Measurements from ENCODE around the gene RAB1B. TPM values are rescaled to one million over a fixed set of nuclear protein-coding genes. Genes with fewer than 3 reads are reported as not detected.

RAB1B gene
- 107 and 128 TPM in 2 replicates for total RNA-seq

GRCh38 chr11:66268244-66268951 is at the start of gene RAB1B:
Gene RAB1B (plus strand): TSS chr11:66268639. CDS start chr11:66268680, 41 bp downstream.

GRCh38 chr11:66277471-66278362 is 9.3 kb downstream of the RAB1B start, which contains the start of gene CNIH2:
Gene CNIH2 (plus strand): TSS chr11:66278175. CDS start chr11:66278457, 282 bp downstream.

GRCh38 chr11:66288671-66289547 is 20.5 kb downstream of the RAB1B start, which contains the start of gene YIF1A:
Gene YIF1A (minus strand): TSS chr11:66289143. CDS start chr11:66288985, 158 bp downstream.

GRCh38 chr11:66291706-66292542 is 23.5 kb downstream of the RAB1B start, which contains the start of gene TMEM151A:
Gene TMEM151A (plus strand): TSS chr11:66291894. CDS start chr11:66292014, 120 bp downstream.

GRCh38 chr11:66316849-66317251 is 48.4 kb downstream of the RAB1B start, which contains the start of gene CD248:
Gene CD248 (minus strand): TSS chr11:66317044. CDS start chr11:66317027, 17 bp downstream.

Other genes with a start within 250 kb of the RAB1B start
- not detected in 2 replicates for gene CATSPER1, start 242.2 kb upstream of the RAB1B start, total RNA-seq
- 0.36 TPM in 1 of 2 replicates, not detected in the other for gene GAL3ST3, start 219.5 kb upstream of the RAB1B start, total RNA-seq
- 175 and 176 TPM in 2 replicates for gene SF3B2, start 216.3 kb upstream of the RAB1B start, total RNA-seq
- 28.9 and 35.1 TPM in 2 replicates for gene PACS1, start 198.4 kb upstream of the RAB1B start, total RNA-seq
- 15.8 and 19.2 TPM in 2 replicates for gene KLC2, start 10.9 kb upstream of the RAB1B start, total RNA-seq
- 0.13 and 0.14 TPM in 2 replicates for gene CNIH2, start 9.5 kb downstream of the RAB1B start, total RNA-seq
- 70.6 and 85.0 TPM in 2 replicates for gene YIF1A, start 20.5 kb downstream of the RAB1B start, total RNA-seq
- under 0.01 TPM in 1 of 2 replicates, not detected in the other for gene TMEM151A, start 23.3 kb downstream of the RAB1B start, total RNA-seq
- gene CD248, start 48.4 kb downstream of the RAB1B start, total RNA-seq, result under 0.01 TPM in 1 of 2 replicates, not detected in the other
- 5.3 and 7.8 TPM in 2 replicates for gene RIN1, start 67.8 kb downstream of the RAB1B start, total RNA-seq
- gene BRMS1, start 76.5 kb downstream of the RAB1B start, total RNA-seq, result 48.9 and 61.2 TPM in 2 replicates
- gene B4GAT1, start 79.0 kb downstream of the RAB1B start, total RNA-seq, result 20.2 and 29.2 TPM in 2 replicates
- 0.27 and 1.0 TPM in 2 replicates for gene SLC29A2, start 103.1 kb downstream of the RAB1B start, total RNA-seq
- not detected in 2 replicates for gene NPAS4, start 152.4 kb downstream of the RAB1B start, total RNA-seq
- 58.7 and 65.2 TPM in 2 replicates for gene MRPL11, start 170.2 kb downstream of the RAB1B start, total RNA-seq
- gene PELI3, start 198.3 kb downstream of the RAB1B start, total RNA-seq, result 3.5 and 5.7 TPM in 2 replicates
- 49.6 and 55.1 TPM in 2 replicates for gene DPP3, start 211.8 kb downstream of the RAB1B start, total RNA-seq
- 27.9 and 34.2 TPM in 2 replicates for gene BBS1, start 242.0 kb downstream of the RAB1B start, total RNA-seq

Data from thoracic aorta endothelial cell (primary cell).